HepG2 (cell line): ENCODE results near the gene RAE1. TPM values are rescaled to one million over a fixed set of nuclear protein-coding genes. Genes with fewer than 3 reads are reported as not detected.

Source experiments
- ATAC-seq: fragments of 200-7000 bp; cut with Tn5 transposase; 3 replicates; pipeline ENCODE4 v1.9.1; 2020; ENCODE audit warnings: mild to moderate bottlenecking, moderate library complexity
- BruUV-seq: library from RNA; stranded (reverse); fragments of 400-500 nt; replicated peaks from 2 replicates; lab custom pipeline; 2021; lab: Mats Ljungman, UMichigan
- CTCF ChIA-PET: fragments of 300-600 bp; formaldehyde crosslinking; extraction: SDS; loops from one replicate; lab custom pipeline; 2021; ENCODE audit warnings: low total read pairs, inconsistent platforms, low intra/inter-chr PET ratio; lab: Yijun Ruan, JAX
- POLR2A ChIA-PET: fragments of 350-600 bp; sonication (Branson Sonifier 250); formaldehyde crosslinking; loops from one replicate; lab custom pipeline; 2020; ENCODE audit warnings: antibody characterized with exemption, inconsistent platforms; lab: Yijun Ruan, JAX
- DNase-seq: peaks from one replicate; pipeline ENCODE4 v3.0.0-alpha.2; 2015; ENCODE audit warnings: low spot score
- FAIRE-seq: peaks from 3 replicates; lab custom pipeline; 2011; peaks lifted over from hg19 to GRCh38; lab: Jason Lieb, UNC
- H2AFZ ChIP-seq: one replicate; pipeline ENCODE4 v1.6.1; 2011; ENCODE audit warnings: low read length, inconsistent platforms
- H3K27ac ChIP-seq: fragments of 300-600 bp; 3 replicates; pipeline ENCODE4 v1.8.0; 2011; ENCODE audit warnings: mixed run types, mild to moderate bottlenecking, mixed read lengths, low read length, inconsistent platforms; ENCODE audit not compliant: insufficient read depth; ENCODE audit errors: extremely low read length
- H3K27me3 ChIP-seq, 2 experiments: fragments of 200-600 bp in 1 of 2; 2 replicates in 1 of 2; 3 replicates in 1 of 2; pipeline versions ENCODE4 v1.6.0 to v1.8.0; 2011; ENCODE audit warnings: low read length in 2 of 2, mild to moderate bottlenecking in 2 of 2, moderate library complexity in 2 of 2, inconsistent platforms in 1 of 2; ENCODE audit not compliant: insufficient read depth in 2 of 2, control insufficient read depth in 1 of 2
- H3K36me3 ChIP-seq, 2 experiments: fragments of 200-600 bp in 1 of 2; replicated peaks in 1 of 2; 2 replicates in 1 of 2; 3 replicates in 1 of 2; pipeline versions ENCODE4 v1.5.1 to v1.8.0; 2011; ENCODE audit warnings: low read length in 2 of 2, inconsistent platforms in 1 of 2; ENCODE audit not compliant: insufficient read depth in 2 of 2, control insufficient read depth in 1 of 2
- H3K4me1 ChIP-seq: 2 replicates; pipeline ENCODE4 v1.5.1; 2012; ENCODE audit warnings: low read length, inconsistent platforms; ENCODE audit not compliant: insufficient read depth
- H3K4me2 ChIP-seq: 2 replicates; pipeline ENCODE4 v1.6.0; 2011; ENCODE audit warnings: low read depth, low read length, inconsistent platforms
- H3K4me3 ChIP-seq, 3 experiments: fragments of 200-600 bp in 1 of 3; sonication (generic), shearing (Covaris generic) in 1 of 3; replicated peaks in 1 of 3; 2 replicates each; pipeline ENCODE4 v1.5.1; 2011 to 2016; ENCODE audit warnings: low read length in 3 of 3, inconsistent platforms in 2 of 3, low read depth in 2 of 3, mild to moderate bottlenecking in 2 of 3, control low read depth in 1 of 3, mixed read lengths in 1 of 3; ENCODE audit not compliant: insufficient read depth in 1 of 3
- H3K79me2 ChIP-seq: one replicate; pipeline ENCODE4 v1.6.1; 2011; ENCODE audit warnings: low read length, inconsistent platforms; ENCODE audit not compliant: insufficient read depth
- H3K9ac ChIP-seq: 2 replicates; pipeline ENCODE4 v1.6.0; 2011; ENCODE audit warnings: mild to moderate bottlenecking, low read depth, low read length, inconsistent platforms; ENCODE audit not compliant: insufficient read depth
- H3K9me3 ChIP-seq: 2 replicates; pipeline ENCODE4 v1.5.1; 2012; ENCODE audit warnings: mild to moderate bottlenecking, low read length
- H4K20me1 ChIP-seq: 2 replicates; pipeline ENCODE4 v1.6.0; 2011; ENCODE audit warnings: inconsistent platforms, mild to moderate bottlenecking, low read length, moderate library complexity; ENCODE audit not compliant: insufficient read depth
- AGO2 ChIP-seq: fragments of 200-400 bp; formaldehyde crosslinking; optimal IDR thresholded peaks from 2 replicates; pipeline ENCODE3; 2017; ENCODE audit warnings: mild to moderate bottlenecking, low read depth, low read length, moderate library complexity
- HIVEP1 ChIP-seq: sonication (generic); formaldehyde crosslinking; IDR thresholded peaks from 2 replicates; pipeline ENCODE4 v1.4.0; 2020; ENCODE audit warnings: mild to moderate bottlenecking, missing genetic modification reagents
- MTA1 ChIP-seq: sonication (generic); formaldehyde crosslinking; IDR thresholded peaks from 2 replicates; pipeline ENCODE4 v1.4.0; 2020; ENCODE audit warnings: missing genetic modification reagents, mild to moderate bottlenecking, borderline replicate concordance
- MXD1 ChIP-seq: sonication (generic); formaldehyde crosslinking; IDR thresholded peaks from 2 replicates; pipeline ENCODE4 v1.4.0; 2020; ENCODE audit warnings: mild to moderate bottlenecking, missing genetic modification reagents
- NFE2 ChIP-seq: sonication (generic); formaldehyde crosslinking; IDR thresholded peaks from 2 replicates; pipeline ENCODE4 v1.4.0; 2020; ENCODE audit warnings: missing genetic modification reagents
- RBM22 ChIP-seq: fragments of 200-400 bp; formaldehyde crosslinking; optimal IDR thresholded peaks from 2 replicates; pipeline ENCODE3; 2017; ENCODE audit warnings: mild to moderate bottlenecking, low read length, moderate library complexity
- RFX5 ChIP-seq: IDR thresholded peaks from 2 replicates; pipeline ENCODE4 v1.6.1; 2011; ENCODE audit warnings: low read depth, low read length, improper control_type of control experiment
- TCF7L2 ChIP-seq: IDR thresholded peaks from 2 replicates; pipeline ENCODE4 v1.6.1; 2011; ENCODE audit warnings: mild to moderate bottlenecking, low read depth, low read length, moderate library complexity
- ZKSCAN5 ChIP-seq: sonication (generic); formaldehyde crosslinking; IDR thresholded peaks from 2 replicates; pipeline ENCODE4 v1.5.1; 2020; ENCODE audit warnings: mild to moderate bottlenecking, missing genetic modification reagents
- WGBS: methylation state at CpG from one replicate; pipeline ENCODE4 v1.1.6; 2017; ENCODE audit warnings: low lambda C conversion rate; 5-methylcytosine and 5-hydroxymethylcytosine counted together
- in situ Hi-C: cut with HindIII; loops from 2 replicates; pipeline ENCODE4 v1.10.0; 2017; ENCODE audit warnings: low pct_unique_long_range_greater_than_20kb; ENCODE audit not compliant: extremely low pct_ligation_motif_present
- intact Hi-C: fragments of 100-400 bp; cut with micrococcal nuclease; formaldehyde crosslinking; loops from one replicate; pipeline ENCODE4 v1.10.0; 2022; ENCODE audit not compliant: unreplicated experiment
- polyA plus RNA-seq, 8 experiments: library from polyadenylated mRNA; depleted of rRNA in 3 of 8; stranded (reverse) in 7 of 8; unstranded in 1 of 8; fragments of >200 nt; fragmentation: Illumina TruSeq in 4 of 8; extraction: Trizol in 4 of 8; gene quantifications; 2 replicates each; pipeline versions ENCODE4 v1.2.1 to v1.2.3, GENCODE V29; 2011 to 2016; ENCODE audit warnings: low read depth in 4 of 8, missing spikeins in 1 of 8, mixed read lengths in 1 of 8; ENCODE audit not compliant: insufficient read depth in 1 of 8
- total RNA-seq, 5 experiments: library from RNA; depleted of rRNA; stranded (reverse); fragments of >200 nt; fragmentation: Illumina TruSeq; extraction: Trizol; gene quantifications; 2 replicates each; pipeline ENCODE4 v1.2.3, GENCODE V29; 2016; ENCODE audit warnings: low read depth in 1 of 5

Gene RAE1
- total and polyA plus RNA-seq, 2 of the 13 experiments (the other 11 are each of a cell fraction or from before 2014, with no cell fraction given): 36.1 to 72.9 TPM

DNA sequence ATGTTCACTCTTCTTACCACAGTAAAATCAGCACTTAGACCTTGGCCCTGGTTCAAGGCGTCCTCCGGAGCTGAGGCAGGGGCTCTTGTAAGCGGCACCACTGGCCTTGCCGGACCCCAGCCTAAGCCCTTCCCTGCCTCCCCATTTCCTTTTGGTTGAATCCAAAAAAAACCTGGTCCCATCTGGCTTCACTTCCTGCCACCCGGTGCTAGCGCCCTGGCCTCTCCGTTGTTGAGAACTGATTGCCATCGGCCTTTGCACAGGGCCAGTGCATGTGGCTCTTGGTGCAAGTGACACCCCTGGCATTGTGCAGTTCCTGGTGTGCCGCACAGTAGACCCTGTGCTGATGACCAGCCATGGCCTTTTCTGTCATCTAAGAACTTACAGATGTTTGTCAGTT lies 21.1 kb downstream of the RAE1 start:
- TF ChIP-seq MTA1 (CRISPR knock-in tag) (no peak), RFX5 (no peak)
- no TSS peak for BruUV-seq
- Histone ChIP-seq H3K27me3 (no peaks in the 10 kb centered on the region), H3K4me2 (no peak overlapping the region), H3K36me3 (peaks cover 78 to 98% of the 10 kb centered on the region in 2 experiments), H3K27ac (no peak overlapping the region), H3K9me3 (no peaks in the 10 kb centered on the region), H3K9ac (no peak overlapping the region), H2AFZ (no peak overlapping the region), H4K20me1 (no peaks in the 10 kb centered on the region), H3K4me1 (no peaks in the 10 kb centered on the region), H3K79me2 (no peaks in the 10 kb centered on the region), H3K4me3 (no peak overlapping the region)
- ChIA-PET CTCF (no interaction called here), POLR2A (no interaction called here)
- FAIRE-seq (no peak), ATAC-seq (peak; percentile 20; the same call in 1 of the 3 replicates), DNase-seq (no peak)
- in situ Hi-C loops (no loop called here), intact Hi-C loops (no loop called here)
- WGBS: 99% methylated on average over 9 of the region's 9 CpGs

DNA sequence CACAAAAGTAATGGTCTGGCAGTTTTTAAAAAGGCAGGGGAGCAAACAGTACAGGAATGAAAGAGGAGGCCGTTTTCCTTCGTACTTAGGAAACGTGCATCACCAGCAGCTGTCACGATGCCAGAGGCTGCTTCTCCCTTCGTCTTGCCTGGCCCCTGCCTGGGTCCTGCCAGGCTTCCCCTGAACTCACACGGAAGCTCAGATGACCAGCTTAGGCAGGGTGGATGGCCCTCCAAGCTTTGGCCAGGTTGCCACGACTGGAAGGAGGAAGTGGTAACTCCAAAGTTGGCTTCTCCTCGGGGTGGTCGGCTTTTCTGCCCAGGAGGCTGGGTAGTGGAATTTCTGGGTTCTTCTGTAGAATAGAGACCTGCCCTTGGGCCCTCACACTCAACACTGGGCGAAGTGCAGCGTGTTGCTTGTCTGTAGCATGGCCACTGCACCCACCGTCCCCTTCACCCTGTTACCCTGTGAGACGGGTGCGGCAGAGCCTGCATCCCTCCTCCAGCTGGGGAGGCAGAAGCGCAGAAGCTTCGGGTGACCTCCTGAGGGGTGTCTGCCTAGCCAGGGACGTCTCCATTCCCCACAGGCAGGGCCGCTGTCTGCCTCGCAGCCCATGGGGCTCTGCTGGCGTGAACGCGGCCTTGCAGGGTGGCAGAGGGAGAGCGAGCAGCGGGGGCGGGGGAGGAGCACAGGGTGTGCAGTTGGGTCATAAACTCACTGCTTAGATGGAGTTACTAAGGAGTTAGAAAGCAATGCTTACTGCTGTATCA lies 21.7 kb downstream of the RAE1 start:
- no peaks in the 10 kb centered on the region for H3K27me3 ChIP-seq
- ChIA-PET POLR2A (no interaction called here), CTCF (no interaction called here)
- no TSS peak for BruUV-seq
- WGBS: 95% methylated on average over 25 of the region's 25 CpGs
- H3K9me3 ChIP-seq: no peaks in the 10 kb centered on the region
- TF ChIP-seq TCF7L2: no peak
- no peak for TF ChIP-seq ZKSCAN5 (CRISPR knock-in tag)
- peak; percentile 29 for TF ChIP-seq RBM22
- no peak for TF ChIP-seq HIVEP1 (CRISPR knock-in tag)
- TF ChIP-seq AGO2: peak; percentile 81
- no peak for TF ChIP-seq NFE2
- TF ChIP-seq MXD1 (CRISPR knock-in tag): no peak
- no peak for ATAC-seq
- no peak overlapping the region for H3K27ac ChIP-seq
- H3K4me1 ChIP-seq: no peaks in the 10 kb centered on the region
- no peaks in the 10 kb centered on the region for H4K20me1 ChIP-seq
- H3K79me2 ChIP-seq: no peaks in the 10 kb centered on the region
- in situ Hi-C loops: no loop called here
- H3K4me3 ChIP-seq: no peak overlapping the region
- FAIRE-seq: no peak
- intact Hi-C loops: no loop called here
- no peak overlapping the region for H2AFZ ChIP-seq
- H3K9ac ChIP-seq: no peak overlapping the region
- no peak for DNase-seq
- no peak overlapping the region for H3K4me2 ChIP-seq
- H3K36me3 ChIP-seq: peaks cover 80 to 98% of the 10 kb centered on the region in 2 experiments
